Heart right ventricle (tissue), 16 donors: ENCODE results near the gene MYO3B. TPM values are rescaled to one million over a fixed set of nuclear protein-coding genes. Genes with fewer than 3 reads are reported as not detected.

Source experiments
- ATAC-seq, 8 donors: fragments of 200-7000 bp; cut with Tn5 transposase; one replicate each; pipeline ENCODE4 v1.9.1; 2020; ENCODE audit warnings: mild to moderate bottlenecking in 8 of 8, moderate library complexity in 8 of 8, moderate number of reproducible peaks in 1 of 8
- DNase-seq, 2 donors: peaks; one replicate each; pipeline ENCODE4 v3.0.0-alpha.2; 2020
- H3K27ac ChIP-seq, 10 donors: fragments of 200-600 bp; sonication (generic) in 2 of 10; one replicate each; pipeline versions ENCODE4 v1.5.0 to v1.8.0; 2020 to 2022; ENCODE audit warnings: mild to moderate bottlenecking in 3 of 10
- H3K27me3 ChIP-seq, 7 donors: fragments of 200-600 bp; one replicate each; pipeline ENCODE4 v1.8.0; 2021 to 2022; ENCODE audit warnings: mild to moderate bottlenecking in 2 of 7
- H3K36me3 ChIP-seq, 9 donors: fragments of 200-600 bp; sonication (generic) in 1 of 9; one replicate each; pipeline versions ENCODE4 v1.5.0 to v1.8.0; 2020 to 2022; ENCODE audit warnings: mild to moderate bottlenecking in 2 of 9
- H3K4me1 ChIP-seq, 9 donors: fragments of 200-600 bp; sonication (generic) in 1 of 9; one replicate each; pipeline versions ENCODE4 v1.5.0 to v1.8.0; 2020 to 2022; ENCODE audit warnings: mild to moderate bottlenecking in 4 of 9
- H3K4me3 ChIP-seq, 10 donors: fragments of 200-600 bp; sonication (generic) in 2 of 10; one replicate each; pipeline versions ENCODE4 v1.5.0 to v1.8.0; 2020 to 2022; ENCODE audit warnings: mild to moderate bottlenecking in 7 of 10, moderate library complexity in 2 of 10
- H3K9me3 ChIP-seq, 11 donors: fragments of 200-600 bp in 10 of 11; sonication (generic) in 2 of 11; one replicate each; pipeline versions ENCODE4 v1.5.0 to v1.8.0; 2013 to 2022; ENCODE audit warnings: mild to moderate bottlenecking in 2 of 11, control low read depth in 1 of 11, moderate library complexity in 1 of 11
- CTCF ChIP-seq, 9 donors: fragments of 200-600 bp; sonication (generic) in 2 of 9; IDR thresholded peaks; one replicate each; pipeline versions ENCODE4 v1.5.0 to v1.8.0; 2021 to 2022; ENCODE audit warnings: antibody characterized with exemption in 9 of 9, mild to moderate bottlenecking in 5 of 9, moderate library complexity in 1 of 9
- WGBS, 2 donors: extraction: QIAGEN DNeasy Blood & Tissue Kit; methylation state at CpG; one replicate each; pipeline ENCODE4 v1.1.7; 2013; ENCODE audit warnings: inconsistent platforms in 1 of 2; 5-methylcytosine and 5-hydroxymethylcytosine counted together
- intact Hi-C, 10 donors: fragments of 100-400 bp; cut with DNase I; formaldehyde crosslinking; loops; one replicate each; pipeline versions ENCODE4 v1.11.1 to v1.14.2; 2022
- polyA plus RNA-seq, 2 donors: library from polyadenylated mRNA; stranded (reverse); fragments of 200-250 nt; gene quantifications; one replicate each; pipeline ENCODE4 v1.2.3, GENCODE V29; 2013
- total RNA-seq, 10 donors: library from RNA; stranded (reverse); fragmentation: NEBNext Ultra II Directional in 3 of 10; extraction: Animal tissue kit (Norgen Biotek cat#: 25700) in 3 of 10; gene quantifications; one replicate each; pipeline versions ENCODE4 v1.2.1 to v1.2.4, GENCODE V29; 2021 to 2023
- donor health status: Arrhythmogenic right ventricular cardiomyopathy.
- donor health status: ischemic (EF 13 %, LVEDD 7.1; RV severe dilation, severe dysfunction).
- donor health status: healthy with polysubstance abuse.
- donor health status: DM: no; HTN: yes; CAD: no.
- donor health status: DM: no; HTN: no; CAD: no.
- donor health status: ischemic (EF 25% LVEDD 6.9; RV normal size, moderate dysfunction).
- donor health status: ischemic (EF 25% LVEDD 5.7; RV mildly dilated, moderate dysfunction).
- donor health status: healthy.
- donor health status: DM: yes; HTN: yes; CAD: no.
- donor health status: Ischemic cardiomyopathy.
- donor health status: ischemic (EF 35%, LVEDD 5.7; RV mildly dilated, moderate dysfunction).
- donor health status: nonischemic (EF 11% LVEDD 7.7; RV severe dilation, severe dysfunction).
- donor health status: DM: yes; HTN: yes; CAD: no.
- donor health status: PGD.
- donor health status: ischemic (EF 29% LVEDD 5.4; RV normal size, mild dysfunction).
- donor health status: nonischemic (EF 23%, LVEDD 6.1; RV moderate dilation, normal function).

MYO3B gene
- total and polyA plus RNA-seq, 12 donors = 0.05 to 0.21 (median 0.09) TPM; not detected in 8

DNA sequence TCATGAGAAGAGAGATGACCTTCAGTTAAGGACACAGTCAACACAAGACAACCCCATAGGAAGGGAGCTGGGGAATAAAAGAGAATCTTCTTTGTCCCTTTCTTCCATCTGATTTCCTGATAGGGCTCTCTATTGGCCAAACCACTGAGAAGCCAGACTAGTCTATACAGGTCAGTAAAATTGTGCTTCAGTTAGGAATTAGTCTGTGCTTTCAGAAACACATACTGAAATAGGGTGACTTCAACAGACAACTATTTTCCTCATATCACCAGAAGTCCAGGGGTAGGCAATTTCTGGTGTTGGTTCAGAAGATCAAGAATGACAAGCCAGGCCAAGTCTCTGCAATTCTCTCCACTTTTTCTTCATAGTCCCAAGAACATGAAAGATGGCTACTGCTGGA is 385.5 kb downstream of the MYO3B start:
- no peaks in the 10 kb centered on the region for H3K27me3 ChIP-seq
- peaks cover 0 to 6% (median 0%) of the 10 kb centered on the region in 9 donors for H3K4me1 ChIP-seq
- no peak overlapping the region for H3K4me3 ChIP-seq
- H3K36me3 ChIP-seq = no peaks in the 10 kb centered on the region
- intact Hi-C loops = no loop called here
- ATAC-seq (no peak), DNase-seq (no peak)
- no peaks in the 10 kb centered on the region for H3K9me3 ChIP-seq
- TF ChIP-seq CTCF (IDR thresholded peaks at IDR 0.05) = no peak
- H3K27ac ChIP-seq = no peak overlapping the region

GRCh38 chr2:170566138-170566537 is 388.2 kb downstream of the MYO3B start:
- no peak for TF ChIP-seq CTCF (IDR thresholded peaks at IDR 0.05)
- H3K27me3 ChIP-seq = peaks cover 0 to 3% (median 0%) of the 10 kb centered on the region in 7 donors
- ATAC-seq (no peak), DNase-seq (no peak)
- intact Hi-C loops = no loop called here
- no peak overlapping the region for H3K27ac ChIP-seq
- H3K4me3 ChIP-seq = no peak overlapping the region
- peaks cover 0 to 6% (median 0%) of the 10 kb centered on the region in 9 donors for H3K4me1 ChIP-seq
- no peaks in the 10 kb centered on the region for H3K9me3 ChIP-seq
- 75 to 81% methylated on average over 1 of the region's 1 CpG for WGBS, 2 donors
- no peaks in the 10 kb centered on the region for H3K36me3 ChIP-seq

DNA sequence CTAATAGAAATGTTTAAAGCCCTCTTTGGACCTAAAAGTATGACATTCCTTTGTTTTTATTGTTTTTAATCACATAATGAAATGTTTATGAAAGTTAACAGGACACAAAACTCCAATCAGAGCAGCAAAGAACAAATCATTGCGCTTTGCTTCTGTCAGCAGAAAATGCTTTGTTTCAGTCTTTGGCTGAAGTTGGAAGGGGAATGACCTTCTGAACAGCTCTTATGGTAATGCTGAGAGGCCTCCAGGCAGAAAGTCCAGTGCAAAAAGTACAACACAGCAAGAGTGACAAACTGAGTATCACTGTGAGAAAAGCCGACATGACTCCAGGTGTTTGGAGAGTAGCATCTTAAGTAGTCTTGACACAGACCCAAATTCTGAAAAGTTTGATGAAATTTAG is 389.5 kb downstream of the MYO3B start:
- Histone ChIP-seq H3K27me3 (peaks cover 0 to 5% (median 0%) of the 10 kb centered on the region in 7 donors), H3K4me3 (no peak overlapping the region), H3K9me3 (no peaks in the 10 kb centered on the region), H3K36me3 (no peaks in the 10 kb centered on the region), H3K27ac (no peak overlapping the region), H3K4me1 (peaks cover 0 to 6% (median 0%) of the 10 kb centered on the region in 9 donors)
- TF ChIP-seq CTCF (IDR thresholded peaks at IDR 0.05) = no peak
- intact Hi-C loops = no loop called here
- ATAC-seq (no peak), DNase-seq (no peak)
- 94 to 95% methylated on average over 2 of the region's 2 CpGs for whole genome bisulfite sequencing, 2 donors

DNA sequence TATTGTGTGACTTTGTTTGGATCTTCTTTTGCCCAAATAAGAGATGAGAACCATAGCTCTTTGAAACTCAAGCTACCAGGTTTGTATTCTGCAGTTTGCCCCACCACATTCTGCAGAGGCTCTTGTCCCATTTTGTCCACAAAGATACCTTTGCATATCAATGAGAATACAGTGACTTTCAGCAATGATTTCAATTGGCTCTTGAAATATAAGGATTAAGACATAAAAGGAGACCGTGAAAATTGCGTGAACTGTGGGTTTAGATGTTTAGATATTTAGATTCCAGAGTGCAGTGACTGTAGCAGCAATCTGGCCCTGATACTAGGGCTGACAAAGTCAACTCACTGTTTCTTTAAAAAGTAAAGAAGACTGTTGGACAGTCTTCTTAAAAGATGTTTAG is 390.6 kb downstream of the MYO3B start:
- H3K27me3 ChIP-seq = peaks cover 0 to 5% (median 0%) of the 10 kb centered on the region in 7 donors
- H3K36me3 ChIP-seq = no peaks in the 10 kb centered on the region
- peaks cover 0 to 5% (median 0%) of the 10 kb centered on the region in 9 donors for H3K4me1 ChIP-seq
- intact Hi-C loops = no loop called here
- H3K4me3 ChIP-seq = no peak overlapping the region
- no peak for TF ChIP-seq CTCF (IDR thresholded peaks at IDR 0.05)
- DNase-seq = no peak
- no peak for ATAC-seq
- H3K9me3 ChIP-seq = no peaks in the 10 kb centered on the region
- no peak overlapping the region for H3K27ac ChIP-seq
- WGBS, 2 donors = 90 to 91% methylated on average over 2 of the region's 2 CpGs
